Middle frontal gyrus (tissue), 1 donor: ENCODE results near the gene PRAC1.

Experiments used
- DNase-seq: peaks from one replicate; pipeline ENCODE4 v3.0.0-alpha.2; 2015; ENCODE audit warnings: low spot score; ENCODE audit errors: extremely low spot score

Gene PRAC1

DNA sequence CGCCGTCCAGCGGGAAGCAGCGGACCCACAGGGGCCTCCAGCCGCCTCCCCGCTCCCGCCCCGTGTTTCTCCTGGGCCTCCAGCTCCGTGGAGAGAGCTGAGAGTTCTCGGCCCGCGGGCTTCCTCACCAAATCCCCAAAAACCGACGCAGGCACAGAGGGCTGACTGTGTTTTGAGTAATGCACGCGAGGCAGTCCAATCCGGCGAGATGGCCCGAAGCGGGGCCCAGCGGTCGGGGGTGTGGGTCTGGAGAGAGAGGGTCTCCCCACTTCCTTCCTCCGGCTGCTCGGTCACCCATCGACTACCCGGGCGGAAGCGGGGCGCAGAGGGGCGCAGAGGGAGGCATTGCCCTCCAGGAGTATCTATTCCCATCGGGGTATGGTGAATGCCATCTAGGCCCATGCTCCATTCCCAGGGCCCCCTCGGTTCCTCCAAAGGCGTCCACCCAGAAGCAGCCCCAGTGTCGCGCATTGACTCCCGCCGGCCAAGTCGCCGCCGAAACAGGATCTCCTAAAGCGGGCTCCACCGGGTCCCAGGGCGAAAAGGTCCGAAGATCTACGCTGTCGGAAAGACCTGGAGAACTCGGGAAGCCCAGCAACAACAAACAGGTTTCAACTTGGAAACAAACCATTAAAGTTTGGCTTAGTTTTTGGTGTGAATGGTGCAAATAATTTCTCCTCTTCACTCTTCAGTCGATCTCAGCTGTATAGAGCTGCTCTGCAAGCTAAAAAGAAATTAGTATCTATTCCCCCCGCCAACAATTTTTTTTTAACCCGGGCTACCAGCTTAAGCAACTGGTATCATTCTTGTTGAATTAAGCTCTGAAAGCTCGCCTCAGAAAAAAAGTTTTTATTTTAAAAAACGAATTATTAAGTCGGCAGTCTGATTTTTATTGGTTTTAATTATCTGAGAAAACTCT, 25.4 kb upstream of the PRAC1 start:
- no peak for DNase-seq

DNA sequence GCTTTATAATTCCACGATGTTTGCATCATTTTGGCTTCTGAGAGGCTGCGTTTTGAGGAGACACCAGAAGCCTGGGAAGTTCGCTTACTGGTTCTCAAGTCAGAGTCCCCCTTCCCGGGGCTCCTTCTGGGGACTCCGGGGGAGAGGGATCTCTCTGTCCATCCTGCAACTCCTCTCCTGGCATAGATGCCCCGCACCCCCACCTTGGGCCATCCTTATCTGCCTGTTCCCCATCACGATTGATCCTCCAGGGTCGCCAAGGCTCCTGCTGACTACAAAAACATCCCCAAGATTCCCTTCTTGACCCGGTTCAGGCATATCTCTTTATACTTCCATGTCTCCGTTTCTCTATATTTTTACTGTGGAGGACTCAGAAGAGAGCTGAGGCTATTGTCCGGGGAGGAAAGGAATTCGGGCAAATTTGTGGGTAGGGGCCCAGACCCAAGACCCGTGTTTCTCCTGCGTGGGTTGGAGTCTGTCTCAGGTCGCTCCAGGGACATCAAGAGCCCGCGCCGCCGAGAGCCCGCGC, 24.7 kb upstream of the PRAC1 start:
- DNase-seq, result no peak

DNA sequence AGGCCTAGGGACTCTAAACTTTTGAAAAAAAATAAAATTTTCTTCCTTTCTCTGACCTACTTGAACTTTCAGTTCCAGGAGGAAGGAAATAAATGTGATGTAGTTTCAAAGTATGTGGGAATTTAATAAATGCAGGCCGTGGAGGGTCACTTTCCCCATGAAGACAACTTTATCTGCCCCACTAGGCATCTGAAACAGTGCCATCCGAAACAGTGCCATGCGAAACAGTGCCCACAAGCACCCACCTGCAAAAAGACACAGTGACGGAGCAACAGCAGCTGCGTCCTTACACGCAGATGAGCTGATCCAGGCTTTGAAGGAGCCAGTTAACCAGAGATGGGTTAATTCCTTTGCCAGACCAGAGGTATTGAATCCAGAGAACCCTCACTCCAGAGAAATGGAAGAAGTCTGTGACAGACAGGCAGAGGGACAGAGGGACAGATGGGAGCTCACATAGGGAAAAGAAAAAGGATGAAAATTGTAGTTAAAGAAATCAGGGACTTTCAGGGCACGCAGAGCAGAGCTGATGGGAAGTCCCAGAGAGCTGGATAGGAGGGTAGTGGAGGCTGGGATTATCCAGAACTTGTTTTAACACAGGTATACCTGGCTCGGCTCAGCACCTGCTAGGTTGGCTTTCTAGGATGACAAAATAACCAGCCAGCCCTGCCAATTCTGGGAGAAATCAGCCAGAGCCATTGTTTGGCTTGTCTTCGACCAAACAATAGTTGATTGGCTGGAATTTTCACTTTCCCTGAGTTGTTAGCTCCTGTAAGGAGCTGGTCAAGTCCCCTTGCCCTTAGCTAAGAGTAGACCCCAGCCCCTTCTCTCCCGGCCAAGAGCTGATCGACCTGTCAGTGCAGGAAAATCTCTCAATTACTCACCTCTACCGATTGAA, 23.3 kb upstream of the PRAC1 start:
- DNase-seq, result no peak

DNA sequence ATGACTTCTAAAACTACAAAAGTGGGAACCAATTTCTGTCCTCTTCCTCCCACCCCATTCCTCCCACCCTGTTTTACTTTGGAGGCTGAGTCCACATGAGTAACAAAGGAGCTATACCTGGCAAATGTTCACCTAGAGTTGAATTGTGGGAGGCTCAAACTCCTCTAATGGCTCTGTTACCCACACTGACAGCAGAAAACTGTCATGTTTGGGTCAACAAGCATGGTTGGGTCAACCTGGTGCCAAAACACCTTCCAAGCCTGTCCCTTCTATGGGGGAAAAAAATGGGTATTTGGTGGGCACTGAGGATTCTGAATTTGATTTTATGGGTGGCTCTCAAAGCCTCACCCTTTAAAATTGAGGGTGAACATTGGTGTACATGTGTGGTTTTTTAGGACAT, 18.2 kb upstream of the PRAC1 start:
- DNase-seq, result no peak

DNA sequence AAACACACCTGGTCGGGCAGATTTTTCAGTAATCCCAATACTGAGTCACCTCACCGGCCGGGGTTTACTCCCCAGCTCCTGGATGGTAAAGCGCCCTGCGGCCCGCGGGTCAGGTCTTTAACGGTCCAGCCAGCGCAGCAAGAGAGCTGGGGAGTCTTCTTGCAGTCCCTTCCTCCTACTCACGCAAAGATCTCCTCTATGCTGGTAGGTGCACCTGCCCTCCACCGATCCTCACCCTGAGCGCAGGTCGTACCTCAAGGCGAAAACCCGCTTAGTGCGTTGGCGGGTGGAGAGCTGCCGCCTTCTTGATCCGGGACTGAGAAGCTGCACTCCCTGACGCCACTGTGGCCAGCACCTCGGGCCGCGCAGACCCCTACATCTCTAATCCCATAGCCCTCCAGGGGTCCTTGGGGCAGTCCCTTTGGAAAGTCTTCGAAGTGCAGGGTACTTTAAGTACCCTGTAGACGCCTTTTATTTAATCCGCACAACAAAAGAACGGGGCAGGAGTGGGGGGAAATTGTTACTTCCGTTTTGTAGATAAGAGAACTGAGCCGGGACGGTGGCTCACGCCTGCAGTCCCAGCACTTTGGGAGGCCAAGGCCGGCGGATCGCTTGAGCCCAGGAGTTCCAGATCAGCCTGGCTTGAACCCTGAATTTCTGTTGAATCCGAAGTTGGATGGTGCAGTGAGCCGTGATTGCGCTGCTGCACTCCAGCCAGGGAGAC, 16.6 kb upstream of the PRAC1 start:
- no peak for DNase-seq

DNA sequence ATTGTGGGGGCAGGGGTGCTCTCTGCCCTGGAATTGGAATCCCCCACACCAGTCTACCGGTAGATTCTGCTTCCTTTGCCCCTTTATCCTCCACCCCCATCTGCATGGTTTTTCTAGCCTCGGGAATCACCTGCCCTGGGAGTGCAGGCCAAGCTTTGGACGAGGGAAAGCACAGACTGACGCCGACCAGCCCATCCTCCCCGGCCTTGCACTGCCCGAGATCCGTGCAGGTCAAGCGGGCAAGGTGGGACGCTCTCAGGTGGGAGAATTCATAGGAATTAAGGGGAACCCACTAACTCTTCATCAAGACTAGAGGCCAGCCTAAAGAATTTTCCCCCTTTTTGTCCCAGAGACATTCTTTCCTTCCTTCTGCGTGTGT, 16.1 kb upstream of the PRAC1 start:
- DNase-seq, result no peak

DNA sequence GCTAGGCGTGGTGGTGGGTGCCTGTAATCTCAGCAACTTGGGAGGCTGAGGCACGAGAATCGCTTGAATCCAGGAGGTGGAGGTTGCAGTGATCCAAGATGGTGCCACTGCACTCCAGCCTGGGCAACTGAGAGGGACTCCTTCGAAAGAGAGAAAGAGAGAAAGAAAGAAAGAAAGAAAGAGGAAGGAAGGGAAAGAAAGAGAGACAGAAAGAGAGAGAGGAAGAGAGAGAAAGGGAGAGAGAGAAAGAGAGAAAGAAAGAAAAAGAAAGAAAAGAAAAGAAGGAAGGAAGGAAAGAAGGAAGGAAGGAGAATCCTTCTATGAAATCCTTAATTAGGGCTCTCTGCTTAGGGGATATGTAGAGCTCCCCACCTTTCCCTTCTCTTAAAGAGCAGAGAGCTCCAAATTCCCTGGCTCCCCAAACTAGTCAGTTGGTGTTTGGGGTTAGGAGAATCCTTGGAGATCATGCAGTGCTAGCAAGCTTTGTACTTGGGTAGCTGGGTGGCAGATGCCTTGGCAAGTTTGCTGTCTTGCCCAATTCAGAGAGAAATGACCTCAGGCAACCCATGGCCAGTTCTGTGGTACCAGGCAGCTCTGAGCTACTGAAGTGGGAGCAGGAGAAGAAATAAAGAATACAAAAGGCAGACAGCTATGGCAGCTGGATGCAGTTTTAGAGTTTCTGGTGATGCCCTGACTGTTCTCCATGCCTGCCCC, 15.2 kb upstream of the PRAC1 start:
- no peak for DNase-seq

DNA sequence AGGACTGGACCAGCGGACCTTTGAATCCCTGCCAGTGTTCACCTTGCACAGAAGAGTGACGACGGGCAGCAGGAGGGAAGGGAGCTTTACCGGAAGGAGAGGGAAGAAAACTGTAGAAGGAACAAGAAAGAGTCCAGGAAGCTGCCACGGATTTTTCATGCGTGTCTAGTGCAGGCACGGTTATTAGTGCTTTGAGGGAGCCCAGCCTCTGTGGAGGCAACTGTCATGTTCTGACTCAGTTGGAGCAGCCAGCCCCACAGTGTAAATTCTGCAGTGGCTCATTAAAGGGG, 12.7 kb upstream of the PRAC1 start:
- no peak for DNase-seq

DNA sequence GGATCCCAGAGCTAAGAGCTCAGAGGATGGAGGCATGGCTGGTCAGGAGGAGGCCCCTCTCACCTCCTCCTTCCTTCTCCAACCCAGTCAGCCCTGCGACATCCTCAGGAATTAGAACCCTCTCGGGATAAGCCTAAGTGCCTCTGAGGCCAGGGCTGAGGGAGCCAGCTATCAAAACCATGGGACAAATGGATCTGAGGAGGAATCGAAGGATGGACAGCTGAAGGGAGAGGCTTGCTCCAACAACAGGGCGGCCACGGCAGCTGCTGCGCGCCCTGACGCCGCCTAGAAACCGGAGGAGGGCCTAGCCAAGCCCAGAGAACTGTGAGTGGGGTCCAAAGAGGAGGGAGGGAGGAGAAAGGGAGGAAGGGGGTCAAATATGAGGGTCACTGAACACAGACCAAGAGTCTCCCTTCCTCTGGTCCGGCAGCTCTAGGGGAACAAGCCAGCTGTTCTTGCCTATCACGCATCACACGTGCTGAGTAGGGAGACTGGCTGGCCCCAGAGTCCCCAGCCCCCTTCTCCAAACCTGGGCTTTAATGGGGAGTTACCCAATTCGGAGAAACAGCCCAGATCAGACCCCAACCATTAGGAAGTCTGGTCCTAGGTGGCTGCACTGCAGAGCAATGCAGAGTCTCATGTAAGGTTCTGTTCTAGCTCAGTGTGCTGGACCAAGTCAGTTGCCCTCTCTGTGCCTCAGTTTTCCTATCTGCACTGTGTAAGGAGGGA, 12.2 kb upstream of the PRAC1 start:
- no peak for DNase-seq

DNA sequence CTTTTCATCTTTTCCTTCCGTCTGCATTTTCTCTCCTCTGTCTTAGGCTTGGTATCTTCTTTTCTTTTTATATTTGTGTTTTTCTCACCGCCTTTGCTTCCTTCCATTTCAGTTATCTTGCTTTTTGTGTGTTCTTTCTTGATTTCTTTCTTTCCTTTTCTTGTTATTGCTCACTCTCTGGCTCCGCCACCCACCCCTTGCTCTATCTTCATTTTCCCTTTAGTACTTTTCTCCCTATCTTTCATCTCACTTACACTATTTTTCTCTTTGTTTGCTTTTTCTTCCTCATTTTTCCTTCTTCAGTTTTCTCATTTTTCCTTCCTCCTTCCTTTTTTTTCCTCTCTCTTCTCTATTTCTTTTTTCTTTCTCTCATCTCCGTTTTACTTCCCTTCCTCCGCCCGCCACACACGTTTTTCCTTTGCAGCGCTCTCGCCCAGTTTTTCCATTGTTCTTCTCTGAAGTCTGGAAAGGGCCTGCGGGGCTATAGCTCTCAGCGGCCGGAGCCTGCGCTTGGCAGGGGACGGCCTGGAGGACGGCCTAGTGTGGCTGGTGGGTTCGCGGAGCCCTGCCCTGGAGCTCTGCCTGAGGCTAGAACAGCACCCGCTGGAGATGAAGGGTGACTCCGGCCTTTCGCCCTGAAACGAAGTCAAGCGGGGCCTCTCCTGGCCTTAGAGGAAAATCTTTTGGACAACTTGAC, 11.5 kb upstream of the PRAC1 start:
- DNase-seq, result no peak

DNA sequence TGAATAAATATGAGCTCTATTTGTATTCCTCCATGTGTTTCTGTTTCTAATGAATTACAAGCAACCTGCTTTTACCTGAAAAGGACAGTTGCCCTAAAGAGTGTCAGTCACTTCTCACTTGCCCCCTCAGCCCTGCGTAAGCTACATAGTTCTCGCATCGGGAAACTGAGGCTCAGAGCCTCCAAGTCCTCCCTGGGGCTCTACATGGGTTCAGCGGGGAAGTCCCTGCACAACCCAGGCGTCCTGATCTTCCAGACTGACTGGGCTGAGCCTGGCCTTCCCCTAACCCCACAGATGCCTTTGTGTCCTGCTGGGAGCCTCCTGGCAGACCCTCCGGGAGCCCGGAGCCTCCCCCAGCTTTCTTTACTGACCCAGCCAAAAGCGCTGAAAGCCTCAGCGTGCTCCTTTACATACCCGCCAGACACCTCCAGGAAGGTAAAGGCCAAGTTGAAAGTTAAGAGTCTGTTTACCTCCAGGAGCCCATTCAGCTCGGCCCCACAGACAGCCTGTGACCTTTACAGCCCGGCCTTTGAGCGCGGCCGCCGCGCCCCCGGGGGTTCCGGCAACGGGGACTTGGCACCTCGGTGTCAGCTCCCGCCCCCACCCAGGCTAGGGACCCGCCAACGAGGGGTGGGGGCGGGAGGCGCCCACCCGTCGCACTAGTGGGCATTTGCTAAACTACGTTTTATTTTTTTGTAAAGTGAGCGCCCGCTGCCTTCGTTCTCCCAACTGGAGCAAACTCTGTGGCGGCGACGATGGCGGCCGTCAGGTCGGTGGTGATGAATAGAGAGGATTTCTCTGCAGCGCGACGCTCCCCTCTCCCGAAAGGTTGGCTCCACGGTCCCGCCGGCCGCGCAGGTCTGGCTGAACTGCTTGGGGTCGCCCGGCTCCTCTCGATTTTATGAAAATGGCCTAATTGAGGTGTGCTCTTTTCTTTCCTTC, 10.6 kb upstream of the PRAC1 start:
- no peak for DNase-seq

DNA sequence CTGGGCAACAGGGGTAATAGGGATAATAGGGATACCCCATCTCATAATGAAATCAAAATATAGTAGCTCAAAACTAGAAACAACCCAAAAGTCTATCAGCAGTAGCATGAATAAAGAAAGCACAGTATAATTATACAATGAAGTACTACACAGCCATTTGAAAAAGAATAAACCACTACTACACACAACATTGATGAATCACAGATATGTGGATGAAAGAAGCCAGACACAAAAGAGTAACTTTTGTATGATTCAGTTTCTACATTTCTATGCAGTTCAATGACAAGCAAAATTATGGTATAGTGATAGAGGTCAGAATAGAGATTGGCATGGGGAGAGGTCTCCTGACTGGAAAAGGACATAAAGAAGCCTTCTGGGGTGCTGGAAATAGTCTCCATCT, 9.0 kb upstream of the PRAC1 start:
- no peak for DNase-seq

DNA sequence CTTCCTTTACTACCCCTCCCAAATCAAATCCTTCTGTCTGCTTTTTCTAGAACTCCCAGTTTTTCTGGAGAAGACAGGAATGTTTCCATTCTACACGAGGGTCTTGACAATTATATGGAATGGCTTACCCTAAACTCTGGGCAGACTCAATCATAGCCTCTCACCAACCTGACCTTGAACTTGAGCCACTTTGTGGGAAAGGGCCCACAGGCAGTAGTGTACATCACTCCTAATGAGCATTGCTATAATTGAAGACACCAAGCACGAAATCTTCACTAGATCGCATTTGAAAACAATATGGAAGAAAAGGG, 7.9 kb upstream of the PRAC1 start:
- no peak for DNase-seq

DNA sequence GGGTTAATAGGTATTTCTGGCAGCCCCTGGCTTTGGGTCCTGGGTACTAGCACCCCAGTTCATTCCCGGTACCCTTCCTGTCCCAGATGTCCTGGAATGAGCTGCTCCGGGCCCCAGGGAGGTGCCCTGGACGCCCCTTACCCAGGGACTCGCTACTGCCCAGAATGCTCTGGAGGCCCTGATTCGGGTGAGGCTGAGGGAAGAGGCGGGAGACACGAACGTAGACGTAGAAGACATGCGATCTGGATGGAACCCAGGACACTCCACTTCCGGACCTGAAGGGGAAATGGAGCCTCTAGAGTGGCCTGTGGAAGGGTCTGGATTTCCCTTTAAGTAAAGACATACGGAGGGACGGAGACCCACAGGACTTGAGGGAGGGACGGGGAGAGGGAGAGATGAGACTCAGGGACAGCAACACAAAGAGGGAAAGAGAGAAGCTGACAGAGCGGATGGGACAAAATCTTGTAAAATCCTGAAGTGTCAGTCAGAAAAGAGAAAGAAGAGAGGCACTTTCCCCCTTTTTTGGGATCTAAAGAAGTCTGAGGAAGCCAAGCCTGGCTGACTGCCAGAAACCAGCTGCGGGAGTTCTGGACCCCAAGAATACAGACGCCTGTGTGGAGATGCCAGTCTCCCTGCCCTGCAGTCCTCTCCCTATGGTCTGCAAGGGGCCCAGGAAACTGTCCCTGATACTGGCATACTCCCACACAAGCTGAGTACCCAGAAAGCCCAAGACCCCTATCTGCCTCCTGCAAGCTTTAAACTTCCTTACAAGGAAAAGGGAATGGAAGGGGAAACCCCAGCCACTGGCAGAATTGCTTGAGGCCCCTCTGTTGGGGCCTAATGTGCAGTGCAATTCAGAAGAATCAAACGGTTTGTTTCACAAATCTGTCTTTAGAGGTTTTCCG, 7.3 kb upstream of the PRAC1 start:
- no peak for DNase-seq

DNA sequence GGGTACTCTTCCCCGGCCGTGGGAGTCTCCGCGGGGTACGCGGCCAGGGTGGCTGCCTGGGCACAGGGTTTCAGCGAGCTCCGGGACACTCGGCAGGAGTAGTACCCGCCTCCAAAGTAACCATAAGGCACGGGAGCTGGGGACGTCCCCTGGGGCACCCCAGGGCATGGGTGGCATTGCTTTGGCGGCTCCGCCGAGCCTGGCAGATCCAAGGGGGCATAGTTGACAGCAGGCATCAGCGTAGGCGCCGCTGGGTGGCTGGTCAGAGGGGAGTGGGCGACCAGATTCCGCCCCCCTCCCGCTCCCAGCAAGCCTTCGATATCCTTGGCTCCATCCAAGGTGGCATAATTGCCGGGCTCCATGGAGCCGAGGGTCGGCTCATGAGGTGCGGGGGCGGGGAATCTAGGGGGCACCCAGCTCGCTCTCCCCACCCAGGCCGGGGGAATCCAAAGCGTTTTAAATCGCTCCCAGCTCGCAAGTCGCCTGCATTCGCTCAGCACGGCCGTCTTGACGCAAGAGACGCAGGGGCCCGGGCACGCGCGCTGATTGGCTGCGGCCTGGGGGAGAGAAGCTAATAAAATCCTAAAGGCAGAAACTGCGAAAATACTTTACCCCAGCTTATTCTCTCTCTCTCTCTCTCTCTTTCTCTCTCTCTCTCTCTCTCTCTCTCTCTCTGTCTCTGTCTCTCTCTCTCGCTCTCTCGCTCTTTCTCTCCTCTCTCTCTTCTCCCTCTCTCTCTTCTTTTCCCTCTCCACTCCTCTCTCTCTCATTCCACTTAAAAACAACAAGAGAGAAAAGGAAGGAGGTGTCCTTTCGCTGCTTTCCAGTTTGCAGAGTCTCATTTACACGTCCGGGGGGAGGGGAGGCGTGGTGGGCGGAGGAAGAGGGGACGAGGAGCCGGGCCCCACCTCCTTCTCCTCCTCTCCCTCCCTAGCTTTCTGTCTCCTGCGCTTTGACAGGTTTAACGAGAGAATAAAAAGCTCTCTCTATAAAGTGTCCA, 6.2 kb upstream of the PRAC1 start, which contains the start of gene HOXB13:
Gene HOXB13, minus strand, starts transcription at position 519 of the 1,000 bp plus-strand sequence. Its CDS starts 157 bp downstream, at position 362.
- DNase-seq, result no peak

DNA sequence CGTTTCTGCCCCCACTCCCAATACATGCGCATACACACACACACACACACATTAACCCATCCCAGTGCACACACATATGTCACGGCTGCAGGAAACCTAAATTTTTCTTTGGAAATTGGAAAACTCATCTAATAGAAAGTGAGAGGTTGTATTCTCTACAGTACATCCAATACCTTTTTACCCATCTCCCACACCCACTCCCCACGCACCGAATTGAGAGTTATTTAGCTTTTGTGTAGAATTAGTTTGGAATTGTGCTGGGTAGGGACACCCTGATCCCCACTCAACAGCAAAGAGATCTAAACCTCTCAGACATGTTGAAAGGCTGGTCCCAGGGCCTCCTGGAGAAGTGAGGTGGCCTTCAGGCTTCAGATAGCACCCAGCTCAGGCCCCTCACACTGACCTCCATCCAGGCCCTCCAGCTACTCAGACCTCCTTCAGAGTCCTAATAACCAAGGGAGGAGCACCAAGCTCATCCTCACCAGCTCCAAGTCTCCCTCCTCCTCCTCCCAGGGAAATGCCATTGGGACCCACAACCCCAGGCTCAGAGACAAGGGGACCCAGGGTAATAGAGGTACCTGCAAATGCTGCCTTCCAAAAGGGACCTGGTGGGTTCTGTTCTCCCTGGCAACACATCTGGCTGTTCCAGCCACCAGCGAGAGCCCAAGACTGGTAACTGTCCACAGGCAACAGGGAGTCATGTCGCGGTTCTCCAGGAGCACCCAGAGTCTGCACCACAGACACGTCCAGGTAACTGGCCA, 5.3 kb upstream of the PRAC1 start:
- no peak for DNase-seq
